MM.1S (cell line): Measurements from ENCODE around the gene KIF20B.

Experiments
- DNase-seq: peaks from one replicate; pipeline ENCODE4 v3.0.0-alpha.2; 2015
- H2AFZ ChIP-seq: fragments of 300-600 bp; sonication (generic); 2 replicates; pipeline ENCODE4 v1.6.0; 2016; ENCODE audit warnings: antibody characterized with exemption, low read length
- H3F3A ChIP-seq: fragments of 300-600 bp; sonication (generic); 2 replicates; pipeline ENCODE4 v1.6.1; 2016; ENCODE audit warnings: mild to moderate bottlenecking, antibody characterized with exemption, low read length, moderate library complexity, mixed read lengths; ENCODE audit not compliant: insufficient read depth
- H3K27ac ChIP-seq: fragments of 300-600 bp; sonication (generic); 2 replicates; pipeline ENCODE4 v1.5.1; 2016; ENCODE audit warnings: mild to moderate bottlenecking, low read length
- H3K27me3 ChIP-seq: fragments of 300-600 bp; sonication (generic); replicated peaks from 2 replicates; pipeline ENCODE4 v1.6.0; 2016; ENCODE audit warnings: low read length; ENCODE audit not compliant: insufficient read depth
- H3K36me3 ChIP-seq: fragments of 300-600 bp; sonication (generic); replicated peaks from 2 replicates; pipeline ENCODE4 v1.6.1; 2016; ENCODE audit warnings: mild to moderate bottlenecking, low read length, mixed read lengths; ENCODE audit not compliant: insufficient read depth
- H3K4me1 ChIP-seq: fragments of 300-600 bp; sonication (generic); 2 replicates; pipeline ENCODE4 v1.6.1; 2016; ENCODE audit warnings: low read length, mixed read lengths
- H3K4me2 ChIP-seq: fragments of 300-600 bp; sonication (generic); 2 replicates; pipeline ENCODE4 v1.6.0; 2016; ENCODE audit warnings: low read depth, low read length
- H3K4me3 ChIP-seq: fragments of 300-600 bp; sonication (generic); 2 replicates; pipeline ENCODE4 v1.5.1; 2016; ENCODE audit warnings: low read length, mixed read lengths
- H3K79me2 ChIP-seq: fragments of 300-600 bp; sonication (generic); 2 replicates; pipeline ENCODE4 v1.6.1; 2016; ENCODE audit warnings: mixed run types, low read length, mixed read lengths
- H3K9ac ChIP-seq: fragments of 300-600 bp; sonication (generic); 2 replicates; pipeline ENCODE4 v1.6.1; 2016; ENCODE audit warnings: low read length, mixed read lengths
- H3K9me2 ChIP-seq: fragments of 300-600 bp; sonication (generic); replicated peaks from 2 replicates; pipeline ENCODE4 v1.6.1; 2016; ENCODE audit warnings: mild to moderate bottlenecking, low read length, mixed read lengths; ENCODE audit not compliant: insufficient read depth
- H3K9me3 ChIP-seq: fragments of 300-600 bp; sonication (generic); replicated peaks from 2 replicates; pipeline ENCODE4 v1.6.1; 2016; ENCODE audit warnings: mild to moderate bottlenecking, low read length, mixed read lengths; ENCODE audit not compliant: insufficient read depth
- H4K20me1 ChIP-seq: fragments of 300-600 bp; sonication (generic); 2 replicates; pipeline ENCODE4 v1.6.1; 2016; ENCODE audit warnings: mild to moderate bottlenecking, low read length, moderate library complexity, mixed read lengths; ENCODE audit not compliant: insufficient read depth
- CTCF ChIP-seq: fragments of 300-600 bp; sonication (generic); IDR thresholded peaks from 2 replicates; pipeline ENCODE4 v1.5.1; 2016; ENCODE audit warnings: antibody characterized with exemption, low read length, mixed read lengths
- EZH2 ChIP-seq: fragments of 300-600 bp; sonication (generic); optimal IDR thresholded peaks from 2 replicates; pipeline ENCODE3; 2017; ENCODE audit warnings: low read depth, mild to moderate bottlenecking, antibody characterized with exemption, low read length, mixed read lengths
- EZH2phosphoT487 ChIP-seq: fragments of 300-600 bp; sonication (generic); IDR thresholded peaks from 2 replicates; pipeline ENCODE4 v1.6.1; 2018; ENCODE audit warnings: antibody characterized with exemption, low read length

KIF20B gene

GRCh38 chr10:89659143-89660131 lies 42.0 kb upstream of the KIF20B start:
- Histone ChIP-seq H3K27me3 (peaks cover 51% of the 10 kb centered on the region), H3K4me3 (no peak overlapping the region), H3K36me3 (no peaks in the 10 kb centered on the region), H3K79me2 (no peaks in the 10 kb centered on the region), H3K9me3 (no peaks in the 10 kb centered on the region), H3K4me1 (no peaks in the 10 kb centered on the region), H2AFZ (no peak overlapping the region), H3K4me2 (no peak overlapping the region), H3K27ac (no peak overlapping the region), H3K9ac (no peak overlapping the region), H3F3A (no peaks in the 10 kb centered on the region), H4K20me1 (no peaks in the 10 kb centered on the region), H3K9me2 (no peaks in the 10 kb centered on the region)
- no peak for TF ChIP-seq EZH2
- TF ChIP-seq CTCF, result no peak
- DNase-seq, result no peak

GRCh38 chr10:89662596-89662995 lies 38.8 kb upstream of the KIF20B start:
- no peak for DNase-seq
- Histone ChIP-seq H3K9ac (no peak overlapping the region), H3K4me3 (no peak overlapping the region), H3K36me3 (no peaks in the 10 kb centered on the region), H3K79me2 (no peaks in the 10 kb centered on the region), H3K9me3 (no peaks in the 10 kb centered on the region), H3F3A (no peaks in the 10 kb centered on the region), H3K27ac (no peak overlapping the region), H3K27me3 (peaks cover 19% of the 10 kb centered on the region; the same call in 1 of the 2 replicates), H3K4me2 (no peak overlapping the region), H4K20me1 (no peaks in the 10 kb centered on the region), H3K4me1 (no peaks in the 10 kb centered on the region), H2AFZ (no peak overlapping the region), H3K9me2 (no peaks in the 10 kb centered on the region)
- no peak for TF ChIP-seq CTCF
- no peak for TF ChIP-seq EZH2
- TF ChIP-seq EZH2phosphoT487, result no peak

GRCh38 chr10:89663144-89663543 lies 38.2 kb upstream of the KIF20B start:
- Histone ChIP-seq H3K27ac (no peak overlapping the region), H3K9ac (no peak overlapping the region), H4K20me1 (no peaks in the 10 kb centered on the region), H3F3A (no peaks in the 10 kb centered on the region), H3K4me3 (no peak overlapping the region), H3K4me2 (no peak overlapping the region), H3K9me3 (no peaks in the 10 kb centered on the region), H3K27me3 (peaks cover 14% of the 10 kb centered on the region; the same call in 1 of the 2 replicates), H3K4me1 (no peaks in the 10 kb centered on the region), H2AFZ (no peak overlapping the region), H3K36me3 (no peaks in the 10 kb centered on the region), H3K9me2 (no peaks in the 10 kb centered on the region), H3K79me2 (no peaks in the 10 kb centered on the region)
- TF ChIP-seq CTCF (no peak), EZH2phosphoT487 (no peak), EZH2 (no peak)
- DNase-seq, result no peak
